ENCODE data around the gene LITAF.
"Not testable (repeated sequence)": the region's sequence is repeated elsewhere in the genome, so short reads cannot be mapped to it uniquely, and the experiment has no call there.

LITAF gene

GRCh38 chr16:11597235-11598095 is 10.7 kb upstream of the LITAF start:
- no peaks in the 10 kb centered on the region for H3K27me3 ChIP-seq (ENCODE audit: insufficient read depth, low read length)
- no peaks in the 10 kb centered on the region for H3K79me2 ChIP-seq (ENCODE audit: control insufficient read depth, insufficient read depth, low read length, unreplicated experiment)
- H2AFZ ChIP-seq (ENCODE audit: low read length, unreplicated experiment): no peak overlapping the region
- H3K4me3 ChIP-seq (ENCODE audit: low read depth, low read length): no peak overlapping the region
- H3K36me3 ChIP-seq (ENCODE audit: insufficient read depth, low read length): no peaks in the 10 kb centered on the region
- peaks cover 8% of the 10 kb centered on the region for H3K4me1 ChIP-seq (ENCODE audit: control insufficient read depth, insufficient read depth, low read length, unreplicated experiment)
- no peak overlapping the region for H3K27ac ChIP-seq (ENCODE audit: low read depth, low read length)

GRCh38 chr16:11596572-11597226 is 10.0 kb upstream of the LITAF start:
- Histone ChIP-seq H3K4me3 (ENCODE audit: low read depth, low read length) (no peak overlapping the region), H3K27ac (ENCODE audit: low read depth, low read length) (no peak overlapping the region), H2AFZ (ENCODE audit: low read length, unreplicated experiment) (no peak overlapping the region), H3K4me1 (ENCODE audit: control insufficient read depth, insufficient read depth, low read length, unreplicated experiment) (peaks cover 8% of the 10 kb centered on the region), H3K36me3 (ENCODE audit: insufficient read depth, low read length) (no peaks in the 10 kb centered on the region), H3K27me3 (ENCODE audit: insufficient read depth, low read length) (no peaks in the 10 kb centered on the region), H3K79me2 (ENCODE audit: control insufficient read depth, insufficient read depth, low read length, unreplicated experiment) (no peaks in the 10 kb centered on the region)

DNA sequence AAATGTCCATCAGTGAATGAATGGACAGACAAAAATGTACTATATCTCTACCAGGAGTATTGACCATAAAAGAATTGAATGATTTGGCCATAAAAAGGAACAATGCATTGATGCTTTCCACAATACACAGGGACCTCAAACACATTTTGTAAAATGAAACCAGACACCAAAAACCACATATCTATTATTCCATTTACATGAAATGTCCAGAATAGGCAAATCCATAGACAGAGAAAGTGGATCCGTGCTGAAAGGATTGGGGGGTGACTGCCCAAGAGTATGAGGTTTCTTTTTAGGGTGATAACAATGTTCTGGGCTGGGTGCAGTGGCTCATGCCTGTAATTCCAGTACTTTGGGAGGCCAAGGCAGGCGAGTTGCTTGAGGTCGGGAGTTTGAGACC is 6.9 kb upstream of the LITAF start:
- Histone ChIP-seq H3K4me1 (ENCODE audit: control insufficient read depth, insufficient read depth, low read length, unreplicated experiment) (peaks cover 8% of the 10 kb centered on the region), H3K79me2 (ENCODE audit: control insufficient read depth, insufficient read depth, low read length, unreplicated experiment) (no peaks in the 10 kb centered on the region), H3K4me3 (ENCODE audit: low read depth, low read length) (no peak overlapping the region), H3K27ac (ENCODE audit: low read depth, low read length) (no peak overlapping the region), H2AFZ (ENCODE audit: low read length, unreplicated experiment) (no peak overlapping the region), H3K36me3 (ENCODE audit: insufficient read depth, low read length) (no peaks in the 10 kb centered on the region), H3K27me3 (ENCODE audit: insufficient read depth, low read length) (no peaks in the 10 kb centered on the region)

- H3K4me1 ChIP-seq (ENCODE audit: control insufficient read depth, insufficient read depth, low read length, unreplicated experiment); H3K79me2 ChIP-seq (ENCODE audit: control insufficient read depth, insufficient read depth, low read length, unreplicated experiment); H3K36me3 ChIP-seq (ENCODE audit: insufficient read depth, low read length): not testable (repeated sequence)
These were observed 6.4 kb upstream of the LITAF start for GRCh38 chr16:11593076-11593475.

GRCh38 chr16:11591630-11592029 is 4.9 kb upstream of the LITAF start:
- not testable (repeated sequence) for H3K4me1 ChIP-seq (ENCODE audit: control insufficient read depth, insufficient read depth, low read length, unreplicated experiment); H3K27ac ChIP-seq (ENCODE audit: low read depth, low read length); H3K79me2 ChIP-seq (ENCODE audit: control insufficient read depth, insufficient read depth, low read length, unreplicated experiment); H3K27me3 ChIP-seq (ENCODE audit: insufficient read depth, low read length); H2AFZ ChIP-seq (ENCODE audit: low read length, unreplicated experiment); H3K4me3 ChIP-seq (ENCODE audit: low read depth, low read length); H3K36me3 ChIP-seq (ENCODE audit: insufficient read depth, low read length)

More at GRCh38 chr16:11593076-11593475, 6.4 kb upstream of the LITAF start:
- H2AFZ ChIP-seq (ENCODE audit: low read length, unreplicated experiment); H3K4me3 ChIP-seq (ENCODE audit: low read depth, low read length); H3K27ac ChIP-seq (ENCODE audit: low read depth, low read length); H3K27me3 ChIP-seq (ENCODE audit: insufficient read depth, low read length): not testable (repeated sequence)

DNA sequence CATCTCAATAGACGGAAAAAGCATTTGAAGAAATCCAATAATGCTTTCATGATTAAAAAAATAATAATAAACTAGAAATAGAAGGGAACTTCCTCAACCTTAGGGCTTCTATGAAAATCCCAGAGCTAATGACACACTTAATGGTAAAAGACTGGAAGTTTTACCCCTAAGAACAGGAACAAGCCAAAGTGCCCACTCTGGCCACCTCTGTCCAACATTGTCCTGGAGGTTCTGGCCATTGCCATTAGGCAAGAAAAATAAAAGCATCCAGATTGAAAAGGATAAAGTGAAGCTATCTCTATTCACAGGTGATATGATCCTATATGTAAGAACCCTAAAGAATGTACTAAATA is 2.5 kb upstream of the LITAF start:
- no peak overlapping the region for H3K27ac ChIP-seq (ENCODE audit: low read depth, low read length)
- H3K27me3 ChIP-seq (ENCODE audit: insufficient read depth, low read length): no peaks in the 10 kb centered on the region

GRCh38 chr16:11588321-11589197 is 1.8 kb upstream of the LITAF start:
- Histone ChIP-seq H3K27me3 (ENCODE audit: insufficient read depth, low read length) (no peaks in the 10 kb centered on the region), H3K27ac (ENCODE audit: low read depth, low read length) (no peak overlapping the region), H3K4me1 (ENCODE audit: control insufficient read depth, insufficient read depth, low read length, unreplicated experiment) (peaks cover 16% of the 10 kb centered on the region), H2AFZ (ENCODE audit: low read length, unreplicated experiment) (no peak overlapping the region), H3K36me3 (ENCODE audit: insufficient read depth, low read length) (peaks cover 13% of the 10 kb centered on the region; the same call in 1 of the 2 replicates), H3K79me2 (ENCODE audit: control insufficient read depth, insufficient read depth, low read length, unreplicated experiment) (peaks cover 28% of the 10 kb centered on the region), H3K4me3 (ENCODE audit: low read depth, low read length) (no peak overlapping the region)

More for the DNA sequence above, 2.5 kb upstream of the LITAF start:
- Histone ChIP-seq H2AFZ (ENCODE audit: low read length, unreplicated experiment) (no peak overlapping the region), H3K36me3 (ENCODE audit: insufficient read depth, low read length) (peaks cover 7% of the 10 kb centered on the region; the same call in 1 of the 2 replicates), H3K4me1 (ENCODE audit: control insufficient read depth, insufficient read depth, low read length, unreplicated experiment) (peaks cover 12% of the 10 kb centered on the region), H3K4me3 (ENCODE audit: low read depth, low read length) (no peak overlapping the region), H3K79me2 (ENCODE audit: control insufficient read depth, insufficient read depth, low read length, unreplicated experiment) (peaks cover 22% of the 10 kb centered on the region)

DNA sequence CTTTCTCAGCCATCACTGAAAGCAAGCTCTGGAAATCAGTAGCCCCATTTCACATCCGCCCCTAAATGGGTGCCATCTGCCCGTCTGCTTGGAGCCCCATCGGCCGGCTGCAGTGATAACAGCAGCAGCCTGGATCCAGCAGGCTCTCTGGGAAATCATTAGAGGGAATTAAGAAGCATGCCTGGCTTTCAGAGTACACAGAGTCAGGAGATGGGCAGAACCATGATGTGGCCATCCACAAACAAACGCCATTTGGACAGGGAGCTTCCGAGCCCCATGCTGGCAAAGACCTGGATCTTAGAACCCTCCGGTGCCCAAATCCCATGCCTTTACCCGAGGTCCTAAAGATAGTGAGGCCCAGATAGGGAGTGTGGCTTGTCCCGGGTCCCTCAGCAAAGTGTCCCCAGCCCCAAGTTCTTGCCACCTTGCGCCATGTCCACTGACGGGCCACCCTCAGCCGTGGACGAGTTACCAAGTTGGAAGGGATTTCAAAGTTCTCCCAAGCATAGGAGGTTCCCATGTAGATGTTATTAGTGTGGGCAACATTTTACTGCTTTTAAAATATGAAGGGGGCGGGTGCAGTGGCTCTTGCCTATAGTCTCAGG is 1.0 kb upstream of the LITAF start:
- Histone ChIP-seq H2AFZ (ENCODE audit: low read length, unreplicated experiment) (peak overlapping the region; percentile 99), H3K4me3 (ENCODE audit: low read depth, low read length) (peak overlapping the region; percentile 99), H3K27ac (ENCODE audit: low read depth, low read length) (no peak overlapping the region)

DNA sequence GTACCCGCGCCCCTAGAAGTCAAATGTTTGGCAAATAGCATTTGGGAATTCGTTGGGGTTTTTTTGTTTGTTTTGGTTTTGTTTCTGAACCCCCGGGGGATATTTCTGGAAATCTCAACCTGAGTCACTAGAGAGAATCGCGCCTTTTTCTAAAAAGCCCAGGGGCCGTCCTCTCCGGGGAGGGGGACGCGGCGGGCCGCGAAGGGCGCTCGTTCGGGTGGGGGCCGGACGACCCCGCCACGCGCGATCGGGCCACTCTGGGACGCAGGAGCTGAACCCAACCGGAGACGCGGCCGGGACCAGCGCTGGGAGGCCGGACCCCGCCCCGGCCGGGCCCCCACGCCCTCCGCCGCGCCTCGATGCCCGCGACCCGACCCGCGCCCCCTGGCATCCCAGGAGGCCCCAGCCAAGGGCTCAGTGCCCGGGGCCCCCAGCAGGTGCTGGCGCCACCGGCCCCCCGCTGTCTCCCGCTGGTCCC is 302 bp downstream of the LITAF start:
- Histone ChIP-seq H3K27ac (ENCODE audit: low read depth, low read length) (peak overlapping the region; percentile 48; the same call in 1 of the 2 replicates), H3K79me2 (ENCODE audit: control insufficient read depth, insufficient read depth, low read length, unreplicated experiment) (peaks cover 45% of the 10 kb centered on the region)

More for the DNA sequence above, 1.0 kb upstream of the LITAF start:
- Histone ChIP-seq H3K79me2 (ENCODE audit: control insufficient read depth, insufficient read depth, low read length, unreplicated experiment) (peaks cover 33% of the 10 kb centered on the region), H3K27me3 (ENCODE audit: insufficient read depth, low read length) (no peaks in the 10 kb centered on the region), H3K4me1 (ENCODE audit: control insufficient read depth, insufficient read depth, low read length, unreplicated experiment) (peaks cover 16% of the 10 kb centered on the region), H3K36me3 (ENCODE audit: insufficient read depth, low read length) (peaks cover 13% of the 10 kb centered on the region; the same call in 1 of the 2 replicates)

More for the DNA sequence above, 302 bp downstream of the LITAF start:
- Histone ChIP-seq H3K36me3 (ENCODE audit: insufficient read depth, low read length) (peaks cover 13% of the 10 kb centered on the region; the same call in 1 of the 2 replicates), H3K4me1 (ENCODE audit: control insufficient read depth, insufficient read depth, low read length, unreplicated experiment) (peaks cover 16% of the 10 kb centered on the region), H3K27me3 (ENCODE audit: insufficient read depth, low read length) (no peaks in the 10 kb centered on the region), H2AFZ (ENCODE audit: low read length, unreplicated experiment) (peak overlapping the region; percentile 90), H3K4me3 (ENCODE audit: low read depth, low read length) (peak overlapping the region; percentile 99)

Data from ACC112 (cell line).